ENCODE results near the gene ARVCF. TPM values are rescaled to one million over a fixed set of nuclear protein-coding genes. Genes with fewer than 3 reads are reported as not detected.

The ARVCF gene
- total RNA-seq, 1 donor, result 2.3 TPM

DNA sequence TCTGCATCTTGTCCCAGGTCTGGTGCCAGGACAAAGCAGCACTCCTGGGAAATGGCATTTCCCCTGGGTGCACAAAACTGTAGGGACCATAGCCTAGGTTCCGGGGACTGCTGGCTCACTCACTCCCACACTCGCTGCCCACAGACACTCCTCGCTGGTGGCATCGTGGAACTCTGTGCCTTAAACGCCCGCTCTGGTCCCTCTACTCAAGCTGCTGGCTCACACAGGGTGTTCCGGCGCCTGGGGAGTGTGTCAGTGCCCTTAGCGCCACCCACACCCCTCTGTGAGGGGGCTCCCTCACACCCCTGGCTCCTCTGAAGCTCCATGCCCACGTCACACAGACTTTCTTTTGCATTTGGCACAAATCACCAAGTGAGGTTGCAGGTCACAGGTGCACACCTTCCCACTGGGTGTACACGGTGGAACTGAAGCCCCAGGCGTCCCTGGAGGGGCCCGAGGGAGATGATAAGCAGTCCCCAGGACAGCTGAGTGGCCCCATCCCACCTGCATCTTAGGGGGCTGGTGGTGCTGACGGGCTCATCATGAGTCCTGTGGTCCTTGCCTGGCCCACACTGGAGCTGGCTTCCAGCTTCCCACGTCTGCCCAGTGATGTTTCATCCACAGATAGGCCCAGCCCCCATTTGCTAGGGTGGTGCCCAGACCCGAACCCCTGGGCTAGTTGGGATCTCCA is 40.2 kb upstream of the ARVCF start:
- Histone ChIP-seq H3K9me3 (ENCODE audit: low read depth, low read length) (no peaks in the 10 kb centered on the region), H3K27me3 (ENCODE audit: insufficient read depth, low read length) (no peaks in the 10 kb centered on the region), H3K4me1 (ENCODE audit: insufficient read depth, low read length) (no peaks in the 10 kb centered on the region), H3K4me3 (ENCODE audit: low read length) (no peak overlapping the region)

DNA sequence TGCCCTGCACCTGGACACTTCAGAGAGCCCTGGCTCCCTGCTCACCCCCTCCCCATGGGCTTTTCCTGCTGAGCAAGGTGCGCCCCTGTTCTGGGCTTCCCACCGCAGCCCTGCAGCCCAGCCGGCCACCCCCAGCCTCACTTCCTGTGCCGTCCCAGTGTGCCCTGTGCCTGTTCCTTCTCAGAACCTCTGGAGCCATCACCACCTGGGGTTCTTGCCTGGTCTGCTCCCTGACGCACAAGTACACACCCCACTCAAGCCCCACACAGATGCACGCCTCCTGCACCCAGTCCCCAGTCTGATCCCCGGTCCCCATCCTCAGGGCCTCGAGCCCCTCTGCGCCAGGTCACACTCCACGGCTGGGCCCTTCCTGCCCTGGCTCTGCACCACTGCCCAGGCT is 39.5 kb upstream of the ARVCF start:
- no peak overlapping the region for H3K4me3 ChIP-seq (ENCODE audit: low read length)
- H3K4me1 ChIP-seq (ENCODE audit: insufficient read depth, low read length), result no peaks in the 10 kb centered on the region
- H3K27me3 ChIP-seq (ENCODE audit: insufficient read depth, low read length), result no peaks in the 10 kb centered on the region
- no peaks in the 10 kb centered on the region for H3K9me3 ChIP-seq (ENCODE audit: low read depth, low read length)

DNA sequence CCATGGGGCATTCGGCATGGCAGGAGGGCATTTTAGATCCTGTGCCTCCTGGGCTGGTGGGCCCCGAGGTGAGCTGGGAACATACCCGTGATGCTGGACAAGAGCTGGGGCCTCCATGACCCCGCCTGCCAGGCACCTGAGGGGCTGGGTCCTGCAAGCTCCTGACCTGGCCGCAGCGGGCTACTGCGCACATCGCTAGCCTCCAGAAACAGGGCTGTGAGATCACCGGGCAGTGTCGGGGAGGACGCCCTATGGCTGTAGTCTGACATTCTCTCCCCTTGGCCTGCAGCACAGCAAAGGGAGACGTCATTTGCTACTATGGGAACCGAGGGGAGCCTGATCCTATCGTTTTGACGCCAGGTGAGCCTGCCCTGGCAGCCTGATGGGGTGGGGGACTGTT is 39.0 kb upstream of the ARVCF start:
- Histone ChIP-seq H3K9me3 (ENCODE audit: low read depth, low read length) (no peaks in the 10 kb centered on the region), H3K4me1 (ENCODE audit: insufficient read depth, low read length) (no peaks in the 10 kb centered on the region), H3K4me3 (ENCODE audit: low read length) (no peak overlapping the region), H3K27me3 (ENCODE audit: insufficient read depth, low read length) (no peaks in the 10 kb centered on the region)

DNA sequence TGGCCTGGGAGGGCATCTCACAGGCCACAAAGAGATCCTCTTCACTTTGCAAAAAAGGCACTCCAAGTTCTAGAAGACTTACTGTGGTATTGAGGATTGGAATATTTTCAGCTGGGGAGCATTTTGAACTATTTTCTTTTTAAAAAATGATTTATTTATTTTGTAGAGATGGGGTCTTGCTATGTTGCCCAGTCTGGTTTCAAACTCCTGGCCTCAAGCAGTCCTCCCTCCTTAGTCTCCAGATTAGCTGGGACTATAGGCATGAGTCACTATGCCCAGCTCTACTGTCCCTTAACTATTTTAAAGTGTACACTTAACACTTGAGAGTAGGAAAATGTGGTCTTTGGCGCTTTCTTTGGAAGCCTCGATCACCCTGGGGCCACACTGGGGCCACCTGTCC is 38.5 kb upstream of the ARVCF start:
- no peaks in the 10 kb centered on the region for H3K27me3 ChIP-seq (ENCODE audit: insufficient read depth, low read length)
- H3K9me3 ChIP-seq (ENCODE audit: low read depth, low read length), result no peaks in the 10 kb centered on the region
- H3K4me1 ChIP-seq (ENCODE audit: insufficient read depth, low read length), result no peaks in the 10 kb centered on the region
- no peak overlapping the region for H3K4me3 ChIP-seq (ENCODE audit: low read length)

DNA sequence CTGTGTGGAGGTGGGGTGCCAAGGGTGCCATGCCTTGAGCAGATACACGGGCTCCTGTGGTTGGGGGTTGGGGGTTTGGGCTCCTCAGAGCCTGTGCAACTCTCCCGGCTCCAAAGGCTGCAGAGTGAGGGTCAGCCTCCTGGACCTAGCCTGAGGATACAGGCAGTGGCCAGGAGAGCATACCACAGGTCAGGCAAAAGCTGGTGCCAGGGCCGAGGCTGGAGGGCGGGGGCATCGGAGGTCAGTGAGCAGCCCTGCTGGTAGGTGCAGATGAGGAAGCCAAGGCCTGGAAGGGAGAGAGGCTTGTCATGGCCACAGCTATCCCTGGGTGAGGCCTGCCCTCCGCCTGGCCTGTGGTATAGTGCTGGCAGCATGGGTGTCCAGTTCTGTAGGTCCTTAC is 37.9 kb upstream of the ARVCF start:
- H3K9me3 ChIP-seq (ENCODE audit: low read depth, low read length), result no peaks in the 10 kb centered on the region
- no peak overlapping the region for H3K4me3 ChIP-seq (ENCODE audit: low read length)
- no peaks in the 10 kb centered on the region for H3K27me3 ChIP-seq (ENCODE audit: insufficient read depth, low read length)
- no peaks in the 10 kb centered on the region for H3K4me1 ChIP-seq (ENCODE audit: insufficient read depth, low read length)

DNA sequence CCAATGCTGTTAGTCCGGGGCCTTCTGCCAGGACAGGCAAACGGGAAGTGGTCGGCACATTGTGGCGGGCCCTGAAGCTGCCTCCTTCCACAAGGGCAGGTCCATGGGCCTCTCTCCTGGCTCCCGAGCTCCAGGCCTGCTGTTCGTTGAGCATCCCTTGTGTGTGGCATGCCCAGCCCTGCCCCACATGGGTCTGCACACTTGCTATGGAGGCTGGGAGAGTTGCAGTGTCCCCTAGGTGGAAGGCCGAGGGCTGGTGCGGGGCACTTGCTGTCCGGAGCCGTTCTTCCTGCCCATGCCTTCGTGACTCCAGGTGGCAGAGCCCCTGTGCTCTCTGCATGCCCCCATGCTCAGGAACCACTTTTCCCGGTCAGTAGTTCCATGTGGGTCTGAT is 37.4 kb upstream of the ARVCF start:
- Histone ChIP-seq H3K4me3 (ENCODE audit: low read length) (no peak overlapping the region), H3K9me3 (ENCODE audit: low read depth, low read length) (no peaks in the 10 kb centered on the region), H3K4me1 (ENCODE audit: insufficient read depth, low read length) (no peaks in the 10 kb centered on the region), H3K27me3 (ENCODE audit: insufficient read depth, low read length) (no peaks in the 10 kb centered on the region)

DNA sequence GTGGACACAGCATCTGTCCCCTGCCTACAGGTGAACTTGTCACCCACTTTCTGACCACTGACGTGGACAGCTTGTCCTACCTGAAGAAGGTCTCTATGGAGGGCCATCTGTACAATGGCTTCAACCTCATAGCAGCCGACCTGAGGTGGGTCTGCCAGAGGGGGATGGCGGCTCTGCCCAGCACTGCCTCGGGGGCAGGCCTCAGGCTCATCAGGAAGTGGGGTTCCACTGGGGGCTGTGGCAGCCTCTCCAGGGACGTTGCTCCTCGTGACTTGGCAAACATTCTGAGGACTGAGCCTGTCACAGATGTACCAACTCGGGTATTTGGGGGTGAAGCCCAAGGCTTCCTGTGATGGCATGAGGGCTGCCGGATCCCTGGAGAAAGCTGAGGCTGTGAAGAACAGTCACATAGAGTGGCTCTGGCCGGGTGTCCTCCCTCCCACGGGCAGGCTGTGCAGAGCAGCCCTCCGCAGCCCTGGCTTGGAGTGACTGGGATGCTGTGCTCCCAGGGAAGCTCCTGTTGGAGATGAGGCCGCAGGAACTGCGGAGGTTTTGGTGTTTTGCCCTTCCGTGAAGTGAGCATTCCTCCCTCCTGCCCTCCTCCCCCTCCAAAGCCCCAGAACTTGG is 36.9 kb upstream of the ARVCF start:
- H3K4me3 ChIP-seq (ENCODE audit: low read length), result no peak overlapping the region
- no peaks in the 10 kb centered on the region for H3K4me1 ChIP-seq (ENCODE audit: insufficient read depth, low read length)
- no peaks in the 10 kb centered on the region for H3K9me3 ChIP-seq (ENCODE audit: low read depth, low read length)
- H3K27me3 ChIP-seq (ENCODE audit: insufficient read depth, low read length), result no peaks in the 10 kb centered on the region

DNA sequence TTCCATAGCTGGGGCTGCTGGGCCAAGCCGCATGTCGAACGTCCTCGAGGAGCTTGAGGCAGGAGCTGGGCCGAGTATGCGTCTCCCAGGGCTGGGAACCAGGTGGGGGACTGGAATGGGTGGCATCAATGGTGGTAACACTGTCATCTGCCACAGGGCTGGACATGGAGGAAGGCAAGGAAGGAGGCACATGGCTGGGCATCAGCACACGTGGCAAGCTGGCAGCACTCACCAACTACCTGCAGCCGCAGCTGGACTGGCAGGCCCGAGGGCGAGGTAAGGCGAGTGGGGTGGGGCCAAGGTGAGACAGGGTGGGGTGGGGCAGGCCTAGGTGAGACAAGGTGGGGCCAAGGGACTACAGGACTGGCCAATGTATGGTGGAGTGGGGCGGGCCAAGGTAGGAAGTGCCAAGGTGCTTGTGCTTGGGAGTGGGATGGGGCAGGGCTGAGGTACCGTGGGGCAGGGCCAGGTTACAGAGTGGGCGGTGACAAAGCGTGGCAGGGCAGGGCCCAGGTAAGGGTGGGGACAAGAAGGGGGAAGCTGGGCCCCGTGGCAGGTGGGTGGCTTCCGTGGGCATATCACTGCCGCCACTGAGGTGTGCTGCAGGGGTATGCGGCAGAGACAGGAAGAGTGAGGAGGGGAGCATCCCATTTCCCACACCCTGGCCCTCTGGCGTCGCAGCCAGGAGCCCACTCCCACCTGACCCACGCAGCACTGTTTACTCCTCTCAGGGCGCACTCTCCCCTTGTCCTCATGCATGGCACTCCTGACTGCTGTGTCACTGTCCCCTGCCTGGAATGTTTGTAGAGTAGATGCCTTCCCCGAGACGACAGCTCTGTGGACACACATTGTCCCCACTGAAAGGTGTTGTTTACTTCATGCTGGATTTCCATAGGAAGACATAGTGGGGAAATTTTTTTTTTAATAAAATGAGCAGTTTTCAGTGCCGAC is 36.0 kb upstream of the ARVCF start:
- Histone ChIP-seq H3K9me3 (ENCODE audit: low read depth, low read length) (no peaks in the 10 kb centered on the region), H3K27me3 (ENCODE audit: insufficient read depth, low read length) (no peaks in the 10 kb centered on the region), H3K4me1 (ENCODE audit: insufficient read depth, low read length) (no peaks in the 10 kb centered on the region), H3K4me3 (ENCODE audit: low read length) (no peak overlapping the region)

DNA sequence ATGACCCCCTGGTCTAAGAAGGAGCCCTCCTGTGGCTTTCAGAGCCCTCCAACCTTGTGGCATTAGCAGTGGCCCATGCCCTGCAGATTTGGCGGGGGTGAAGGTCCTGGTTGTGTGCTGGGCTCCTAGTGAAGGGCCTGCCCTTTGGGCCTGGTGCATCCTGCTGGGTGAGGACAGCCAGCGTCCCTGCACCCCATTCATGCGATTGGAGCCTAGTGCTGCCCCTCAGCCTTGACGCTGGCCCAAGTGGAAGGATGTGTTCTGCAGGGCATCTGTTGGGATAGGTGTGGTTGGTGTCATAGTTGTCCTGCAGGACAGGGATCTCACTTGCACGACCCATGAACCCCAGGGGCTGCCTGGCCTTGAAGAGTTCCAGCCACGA is 35.3 kb upstream of the ARVCF start:
- Histone ChIP-seq H3K27me3 (ENCODE audit: insufficient read depth, low read length) (no peaks in the 10 kb centered on the region), H3K4me3 (ENCODE audit: low read length) (no peak overlapping the region), H3K4me1 (ENCODE audit: insufficient read depth, low read length) (no peaks in the 10 kb centered on the region), H3K9me3 (ENCODE audit: low read depth, low read length) (no peaks in the 10 kb centered on the region)

DNA sequence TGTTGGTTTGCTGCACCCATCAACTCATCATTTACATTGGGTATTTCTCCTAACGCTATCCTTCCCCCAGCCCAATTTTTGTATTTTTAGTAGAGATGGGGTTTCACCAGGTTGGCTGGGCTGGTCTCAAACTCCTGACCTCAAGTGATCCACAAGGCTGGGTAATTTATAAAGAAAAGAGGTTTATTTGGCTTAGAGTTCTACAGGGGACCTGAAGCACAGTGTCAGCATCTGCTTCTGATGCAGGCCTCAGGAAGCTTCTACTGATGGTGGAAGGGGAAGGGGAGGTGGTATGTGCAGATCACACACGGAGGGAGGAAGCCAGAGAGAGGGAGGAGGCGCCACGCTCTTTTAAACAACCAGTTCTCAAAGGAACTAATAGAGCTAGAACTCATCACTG is 30.1 kb upstream of the ARVCF start:
- Histone ChIP-seq H3K4me3 (ENCODE audit: low read length) (no peak overlapping the region), H3K9me3 (ENCODE audit: low read depth, low read length) (no peaks in the 10 kb centered on the region), H3K27me3 (ENCODE audit: insufficient read depth, low read length) (no peaks in the 10 kb centered on the region), H3K4me1 (ENCODE audit: insufficient read depth, low read length) (no peaks in the 10 kb centered on the region)

DNA sequence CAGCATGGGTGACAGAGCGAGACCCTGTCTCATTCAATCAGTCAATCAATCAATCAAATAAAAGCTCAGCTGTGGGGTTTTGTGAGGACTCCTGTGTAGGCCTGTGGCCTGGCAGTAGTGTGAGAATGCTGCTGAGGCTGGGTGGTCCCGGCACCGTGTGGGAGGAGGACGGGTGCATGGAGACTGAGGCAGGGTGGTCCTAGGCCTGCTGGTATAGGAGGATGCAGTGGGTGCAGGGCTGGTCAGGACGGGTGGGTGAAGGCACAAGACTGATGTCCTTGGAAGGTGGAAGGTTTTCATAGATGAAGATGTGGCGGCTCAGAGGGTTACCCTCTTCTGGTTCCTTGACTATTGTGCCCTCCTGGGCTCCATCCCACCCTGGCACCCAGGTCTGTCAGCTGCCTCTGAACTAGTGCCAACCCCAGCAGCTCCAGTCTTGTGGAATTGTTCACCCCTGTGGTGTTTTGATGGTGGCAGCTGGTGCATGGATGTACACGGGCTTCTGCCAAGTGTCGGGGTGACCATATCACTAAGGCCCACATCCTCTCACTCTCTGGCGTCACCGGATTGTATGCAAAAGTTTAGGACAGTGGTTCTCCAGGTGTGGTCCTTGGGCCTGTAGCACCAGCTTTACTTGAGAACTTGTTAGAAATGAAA is 28.0 kb upstream of the ARVCF start:
- no peaks in the 10 kb centered on the region for H3K27me3 ChIP-seq (ENCODE audit: insufficient read depth, low read length)
- H3K4me1 ChIP-seq (ENCODE audit: insufficient read depth, low read length), result no peaks in the 10 kb centered on the region
- H3K4me3 ChIP-seq (ENCODE audit: low read length), result no peak overlapping the region
- H3K9me3 ChIP-seq (ENCODE audit: low read depth, low read length), result no peaks in the 10 kb centered on the region

DNA sequence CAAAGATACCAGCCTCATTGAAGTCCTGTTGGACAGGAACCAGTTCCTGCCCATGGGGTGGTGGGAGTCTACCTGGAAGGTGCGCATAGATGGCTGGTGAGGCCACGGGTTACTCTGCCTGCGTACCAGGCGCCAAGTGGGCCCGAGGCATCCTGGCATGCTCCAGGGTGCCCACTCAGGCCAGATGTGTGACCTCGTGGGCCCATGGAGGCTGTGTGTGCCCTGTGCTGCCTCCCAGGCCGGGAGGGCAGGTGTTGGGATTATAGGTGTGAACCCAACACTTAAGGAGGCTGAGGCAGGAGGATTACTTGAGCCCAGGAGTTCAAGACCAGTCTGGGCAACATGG is 27.3 kb upstream of the ARVCF start:
- Histone ChIP-seq H3K9me3 (ENCODE audit: low read depth, low read length) (no peaks in the 10 kb centered on the region), H3K4me3 (ENCODE audit: low read length) (no peak overlapping the region), H3K4me1 (ENCODE audit: insufficient read depth, low read length) (no peaks in the 10 kb centered on the region), H3K27me3 (ENCODE audit: insufficient read depth, low read length) (no peaks in the 10 kb centered on the region)

DNA sequence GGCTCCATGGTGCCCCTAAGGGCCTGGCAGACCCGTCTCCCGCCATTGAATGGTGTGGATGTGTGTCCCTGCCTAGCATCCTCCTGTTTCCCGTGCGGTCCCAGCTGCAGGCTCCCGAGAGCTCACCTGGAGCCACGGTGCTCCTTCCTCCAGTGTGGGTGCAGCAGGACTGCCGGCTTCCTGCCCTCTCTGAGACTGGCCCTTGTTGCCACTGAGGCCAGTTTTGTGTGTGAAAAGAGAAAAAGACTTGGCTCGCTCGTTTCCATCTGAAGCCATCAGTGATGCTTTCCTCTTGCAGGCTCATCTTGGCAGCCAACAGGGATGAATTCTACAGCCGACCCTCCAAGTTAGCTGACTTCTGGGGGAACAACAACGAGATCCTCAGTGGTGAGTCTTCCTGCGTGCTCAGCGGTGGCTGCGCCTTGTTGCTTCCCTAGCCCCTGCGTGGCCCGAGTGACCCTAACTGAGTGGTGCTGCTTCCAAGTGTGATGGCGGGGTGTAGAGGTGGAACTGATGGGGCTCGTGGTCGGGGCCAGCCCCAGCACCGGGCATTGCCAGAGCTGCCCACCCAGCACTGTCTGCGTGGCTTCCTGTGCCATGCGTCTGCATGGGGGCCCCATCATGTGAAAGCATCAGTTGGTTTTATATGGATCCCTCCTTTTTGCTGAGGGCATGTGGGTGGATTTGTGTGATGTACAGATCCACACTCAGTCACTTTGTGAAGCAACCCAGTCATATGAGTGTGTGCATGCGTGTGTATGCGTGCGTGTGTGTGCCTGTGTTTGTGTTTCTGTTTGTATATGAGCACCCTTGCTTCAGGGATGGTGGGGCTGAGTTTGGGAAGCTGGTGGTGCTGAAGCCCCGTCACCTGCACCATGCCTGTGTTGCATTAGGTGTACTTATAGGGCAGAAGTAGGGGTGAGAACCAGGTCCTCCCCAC is 26.7 kb upstream of the ARVCF start:
- H3K4me3 ChIP-seq (ENCODE audit: low read length), result no peak overlapping the region
- H3K27me3 ChIP-seq (ENCODE audit: insufficient read depth, low read length), result no peaks in the 10 kb centered on the region
- no peaks in the 10 kb centered on the region for H3K9me3 ChIP-seq (ENCODE audit: low read depth, low read length)
- H3K4me1 ChIP-seq (ENCODE audit: insufficient read depth, low read length), result no peaks in the 10 kb centered on the region
